ENCODE results near the gene GPR107.

GPR107 gene

DNA sequence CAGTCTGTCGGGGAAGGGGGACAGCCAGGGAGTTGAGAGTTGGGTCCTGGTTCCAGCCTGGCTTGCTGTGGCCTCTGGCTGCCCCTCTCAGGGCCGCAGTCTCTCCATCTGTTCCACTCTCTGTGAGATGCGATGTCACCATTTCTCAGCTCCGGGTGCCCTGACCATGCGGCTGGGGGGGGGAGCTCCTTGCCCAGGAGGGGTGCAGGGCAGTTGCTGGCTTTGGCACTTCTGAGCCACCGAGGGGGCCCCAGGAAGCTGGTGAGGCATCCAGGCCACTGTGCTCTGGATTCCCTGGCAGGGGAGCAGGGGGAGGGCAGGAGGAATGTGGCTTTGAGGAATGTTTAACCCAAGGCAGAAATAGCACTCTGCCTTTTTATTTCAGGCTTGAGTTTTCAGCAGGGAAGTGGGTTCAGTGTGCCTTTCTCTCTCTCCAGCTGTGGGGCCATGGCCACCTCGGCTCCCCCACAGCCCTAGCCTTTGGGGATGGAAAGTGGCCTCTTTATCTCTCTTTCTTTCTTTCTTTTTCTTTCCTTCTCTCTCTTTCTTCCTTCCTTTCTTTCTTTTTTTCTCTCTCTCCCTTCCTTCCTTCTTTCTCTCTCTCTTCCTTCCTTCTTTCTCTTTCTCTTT, 129.5 kb downstream of the GPR107 start:
- CTCF ChIA-PET: no interaction called here
- H3K4me1 Mint-ChIP-seq: no peaks in the 10 kb centered on the region
- H3K36me3 Mint-ChIP-seq: no peaks in the 10 kb centered on the region
- no peak for DNase-seq
- no peaks in the 10 kb centered on the region for H3K9me3 Mint-ChIP-seq
- H3K4me3 Mint-ChIP-seq: no peak overlapping the region
- no peak overlapping the region for H3K27ac Mint-ChIP-seq
- H3K27me3 Mint-ChIP-seq: peaks cover 11% of the 10 kb centered on the region

DNA sequence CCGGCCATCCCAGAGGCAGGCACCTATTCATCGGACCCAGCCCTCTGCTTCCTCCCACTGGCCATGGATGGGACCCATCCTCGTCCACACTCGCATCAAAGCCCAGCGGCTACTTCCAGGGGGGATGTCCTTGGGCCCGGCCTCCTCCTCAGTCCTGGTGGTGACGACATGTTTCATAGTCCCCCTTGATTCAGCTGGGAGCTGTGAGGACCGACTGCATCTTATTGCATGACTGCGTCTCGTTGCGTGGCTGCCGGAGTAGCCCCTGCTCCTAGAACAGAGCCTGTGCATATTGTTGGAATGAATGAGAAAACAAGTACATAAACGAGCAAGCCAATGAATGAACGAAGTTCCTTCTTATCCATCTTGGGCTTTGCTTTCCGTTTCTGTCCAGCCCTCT, 131.3 kb downstream of the GPR107 start:
- no peak overlapping the region for H3K27ac Mint-ChIP-seq
- no peaks in the 10 kb centered on the region for H3K4me1 Mint-ChIP-seq
- CTCF ChIA-PET: no interaction called here
- no peak for DNase-seq
- no peaks in the 10 kb centered on the region for H3K36me3 Mint-ChIP-seq
- no peaks in the 10 kb centered on the region for H3K9me3 Mint-ChIP-seq
- H3K27me3 Mint-ChIP-seq: peaks cover 12% of the 10 kb centered on the region
- H3K4me3 Mint-ChIP-seq: no peak overlapping the region

DNA sequence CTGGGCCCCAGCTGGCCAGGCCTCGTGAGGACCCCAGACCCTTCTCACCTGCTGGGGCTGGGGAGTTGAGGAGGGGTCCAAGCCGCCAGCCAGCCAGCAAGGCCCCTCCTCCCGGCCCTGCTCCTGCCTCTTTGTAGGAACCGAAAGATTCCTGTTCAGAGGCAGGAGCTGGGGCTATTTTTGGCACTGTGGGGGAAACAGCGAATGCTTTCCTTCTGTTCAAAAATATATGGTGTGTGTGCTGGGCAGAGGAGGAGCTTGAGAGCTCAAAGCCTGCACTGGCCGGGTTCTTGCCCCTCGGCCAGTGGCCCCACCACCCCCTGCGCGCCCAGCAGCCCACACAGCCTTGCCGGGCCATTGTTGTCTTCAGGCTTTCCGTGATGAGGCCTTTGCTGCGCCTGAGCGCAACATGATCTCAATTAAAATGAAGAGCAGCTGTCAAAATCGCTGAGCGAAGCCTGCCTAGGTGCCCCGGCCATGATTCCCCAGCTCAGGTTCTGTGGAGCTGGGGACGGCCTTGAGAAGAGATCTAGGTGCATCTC, 131.9 kb downstream of the GPR107 start:
- H3K9me3 Mint-ChIP-seq: no peaks in the 10 kb centered on the region
- H3K36me3 Mint-ChIP-seq: no peaks in the 10 kb centered on the region
- DNase-seq: no peak
- H3K27ac Mint-ChIP-seq: no peak overlapping the region
- CTCF ChIA-PET: no interaction called here
- no peak overlapping the region for H3K4me3 Mint-ChIP-seq
- H3K27me3 Mint-ChIP-seq: peaks cover 12% of the 10 kb centered on the region
- H3K4me1 Mint-ChIP-seq: no peaks in the 10 kb centered on the region

DNA sequence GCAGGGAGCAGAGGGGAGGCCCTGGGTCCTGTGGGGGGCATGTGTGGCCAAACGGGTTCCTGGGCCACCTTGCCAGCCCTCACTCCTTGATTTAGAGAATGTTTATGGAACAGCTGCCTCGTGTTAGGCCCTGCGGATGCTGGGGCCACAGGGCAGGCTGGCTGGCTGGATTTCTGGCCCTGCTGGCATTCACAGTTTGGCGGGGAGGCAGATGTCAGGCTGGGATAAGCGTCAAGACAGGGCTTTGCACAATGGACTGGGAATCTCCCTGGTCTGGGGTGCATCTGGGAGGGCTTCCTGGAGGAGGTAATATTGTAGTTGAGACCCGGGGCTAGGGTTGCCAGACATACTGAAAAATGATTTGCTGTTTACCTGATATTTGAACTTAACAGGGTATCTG, 132.3 kb downstream of the GPR107 start:
- Mint-ChIP-seq H3K4me1 (no peaks in the 10 kb centered on the region), H3K27ac (no peak overlapping the region), H3K27me3 (peaks cover 11% of the 10 kb centered on the region), H3K9me3 (no peaks in the 10 kb centered on the region), H3K36me3 (no peaks in the 10 kb centered on the region), H3K4me3 (no peak overlapping the region)
- no peak for DNase-seq
- CTCF ChIA-PET: no interaction called here

DNA sequence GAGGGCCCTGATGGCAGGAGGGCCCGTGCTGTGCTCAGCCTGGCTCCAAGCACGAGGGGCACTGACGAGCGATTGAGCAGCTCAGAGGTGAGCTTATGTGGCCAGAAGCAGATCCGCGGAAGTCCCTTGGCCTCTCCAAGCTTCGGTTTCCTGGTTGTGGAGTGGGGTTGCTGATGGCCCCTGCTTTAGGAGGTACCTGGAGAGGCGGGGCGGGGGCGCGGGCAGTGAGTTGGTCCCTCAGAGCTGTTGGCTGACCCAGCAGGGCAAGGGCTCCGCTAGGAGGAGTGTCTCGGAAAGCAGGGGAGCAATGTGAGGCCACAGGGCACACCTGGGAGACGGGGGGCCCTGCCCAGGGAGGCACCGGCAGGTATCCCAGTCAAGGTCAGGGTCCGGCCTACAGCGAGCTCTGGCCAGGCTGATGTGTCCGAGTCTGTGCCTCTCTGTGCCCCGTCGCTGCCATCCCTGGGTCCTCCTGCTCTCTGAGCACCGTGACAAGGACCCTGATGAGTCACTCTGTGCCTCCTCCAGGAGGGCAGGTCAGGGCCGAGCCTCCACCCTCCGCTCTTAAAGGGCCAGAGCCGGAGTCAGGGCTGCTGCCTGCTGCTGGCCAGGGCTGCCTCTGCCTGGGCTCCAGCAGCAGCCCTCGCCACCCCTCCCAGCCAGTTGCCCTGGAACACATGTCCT, 133.3 kb downstream of the GPR107 start:
- Mint-ChIP-seq H3K4me3 (no peak overlapping the region), H3K9me3 (no peaks in the 10 kb centered on the region), H3K4me1 (no peaks in the 10 kb centered on the region), H3K27me3 (peaks cover 8% of the 10 kb centered on the region), H3K36me3 (no peaks in the 10 kb centered on the region), H3K27ac (no peak overlapping the region)
- no peak for DNase-seq
- CTCF ChIA-PET: no interaction called here

DNA sequence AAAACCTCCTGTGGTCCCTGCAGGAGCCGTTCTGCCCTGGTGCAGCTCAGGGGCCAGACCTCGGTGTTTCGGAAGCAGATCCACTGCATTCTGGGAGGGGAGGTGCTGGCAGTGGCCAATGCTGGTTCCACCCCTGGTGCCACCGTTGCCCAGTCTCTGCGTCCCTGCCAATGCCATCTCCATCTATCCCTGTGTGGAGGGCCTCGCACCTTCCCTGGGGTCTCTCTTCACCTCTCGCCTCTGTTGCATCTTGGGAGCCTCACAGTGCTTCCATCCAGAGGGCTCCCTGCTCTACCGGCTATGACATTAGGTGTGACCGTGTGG, 133.8 kb downstream of the GPR107 start:
- DNase-seq: no peak
- Mint-ChIP-seq H3K4me3 (no peak overlapping the region), H3K27ac (no peak overlapping the region), H3K9me3 (no peaks in the 10 kb centered on the region), H3K36me3 (no peaks in the 10 kb centered on the region), H3K27me3 (peaks cover 8% of the 10 kb centered on the region), H3K4me1 (no peaks in the 10 kb centered on the region)
- CTCF ChIA-PET: no interaction called here

DNA sequence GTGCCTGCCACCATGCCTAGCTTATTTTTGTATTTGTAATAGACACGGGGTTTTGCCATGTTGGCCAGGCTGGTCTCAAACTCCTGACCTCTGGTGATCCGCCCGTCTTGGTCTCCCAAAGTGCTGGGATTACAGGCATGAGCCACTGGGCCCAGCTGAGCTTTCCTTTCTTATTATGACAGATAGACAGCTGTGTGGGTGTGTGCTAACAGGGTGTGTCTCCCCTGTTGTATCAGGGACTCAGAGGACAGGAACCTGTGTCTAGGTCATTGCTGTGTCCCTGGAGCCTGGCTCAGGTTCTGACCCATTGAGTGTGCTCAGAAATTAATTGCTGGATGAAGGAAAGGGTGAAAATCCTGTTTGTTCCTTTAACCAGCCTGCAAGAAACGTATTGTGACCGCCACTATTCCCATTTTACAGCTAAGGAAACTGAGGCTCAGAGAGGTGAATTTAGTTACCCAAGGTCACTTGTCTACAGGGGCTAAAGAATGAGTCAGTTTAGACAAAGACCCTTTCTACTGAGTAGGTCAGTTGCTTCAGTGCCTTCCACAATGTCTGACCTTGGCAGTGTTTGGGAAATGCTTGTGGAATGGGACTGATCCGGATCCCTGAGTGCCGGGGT, 135.3 kb downstream of the GPR107 start:
- H3K4me3 Mint-ChIP-seq: no peak overlapping the region
- no peak for DNase-seq
- peaks cover 5% of the 10 kb centered on the region for H3K27me3 Mint-ChIP-seq
- H3K27ac Mint-ChIP-seq: no peak overlapping the region
- no peaks in the 10 kb centered on the region for H3K9me3 Mint-ChIP-seq
- CTCF ChIA-PET: interaction anchor here (0.6 kb wide), 1 partner anchor 282 kb away, joined by 3 read pairs; no protein-coding TSS in a partner anchor
- H3K36me3 Mint-ChIP-seq: no peaks in the 10 kb centered on the region
- H3K4me1 Mint-ChIP-seq: no peaks in the 10 kb centered on the region
